ES-I3 (cell line): ENCODE measurements around the gene PCNT.

ENCODE experiments used
- H3K36me3 ChIP-seq: 2 replicates; pipeline ENCODE4 v1.6.1; 2013; ENCODE audit warnings: mild to moderate bottlenecking, low read length, control low read depth, moderate library complexity; ENCODE audit not compliant: insufficient read depth
- H3K4me1 ChIP-seq: 2 replicates; pipeline ENCODE4 v1.6.1; 2013; ENCODE audit warnings: mild to moderate bottlenecking, control low read depth, low read length; ENCODE audit not compliant: insufficient read depth
- H3K9ac ChIP-seq: 2 replicates; pipeline ENCODE4 v1.6.1; 2013; ENCODE audit warnings: low read depth, mild to moderate bottlenecking, low read length, moderate library complexity
- H3K9me3 ChIP-seq: 2 replicates; pipeline ENCODE4 v1.6.1; 2013; ENCODE audit warnings: mild to moderate bottlenecking, low read length, moderate library complexity; ENCODE audit not compliant: control insufficient read depth, insufficient read depth

Gene PCNT

GRCh38 chr21:46381541-46381940, 57.6 kb downstream of the PCNT start:
- H3K9me3 ChIP-seq = no peaks in the 10 kb centered on the region
- 0 out of 2 replicates have a peak, but pooled peaks cover 6% of the 10 kb centered on the region for H3K36me3 ChIP-seq
- H3K4me1 ChIP-seq = peaks cover 6% of the 10 kb centered on the region; the same call in 1 of the 2 replicates

GRCh38 chr21:46384556-46384955, 60.6 kb downstream of the PCNT start:
- peaks cover 6% of the 10 kb centered on the region; the same call in 1 of the 2 replicates for H3K4me1 ChIP-seq
- H3K9ac ChIP-seq = no peak overlapping the region
- H3K36me3 ChIP-seq = peaks cover 6% of the 10 kb centered on the region; the same call in 1 of the 2 replicates
- no peaks in the 10 kb centered on the region for H3K9me3 ChIP-seq

More at GRCh38 chr21:46381541-46381940, 57.6 kb downstream of the PCNT start:
- no peak overlapping the region for H3K9ac ChIP-seq

- H3K9ac ChIP-seq = no peak overlapping the region
- H3K9me3 ChIP-seq = no peaks in the 10 kb centered on the region
- H3K36me3 ChIP-seq = peaks cover 6% of the 10 kb centered on the region; the same call in 1 of the 2 replicates
- peaks cover 6% of the 10 kb centered on the region; the same call in 1 of the 2 replicates for H3K4me1 ChIP-seq
Observed at GRCh38 chr21:46385846-46386733, 62.1 kb downstream of the PCNT start.

- Histone ChIP-seq H3K36me3 (peaks cover 6% of the 10 kb centered on the region; the same call in 1 of the 2 replicates), H3K4me1 (peaks cover under 1% of the 10 kb centered on the region; the same call in 1 of the 2 replicates), H3K9ac (no peak overlapping the region), H3K9me3 (no peaks in the 10 kb centered on the region)
Observed at GRCh38 chr21:46386734-46387088, 62.8 kb downstream of the PCNT start.

- no peak overlapping the region for H3K9ac ChIP-seq
- H3K36me3 ChIP-seq = peaks cover 6% of the 10 kb centered on the region; the same call in 1 of the 2 replicates
- H3K9me3 ChIP-seq = no peaks in the 10 kb centered on the region
- no peaks in the 10 kb centered on the region for H3K4me1 ChIP-seq
Observed at GRCh38 chr21:46388206-46388880, 64.4 kb downstream of the PCNT start.

- Histone ChIP-seq H3K9me3 (no peaks in the 10 kb centered on the region), H3K36me3 (peaks cover 6% of the 10 kb centered on the region; the same call in 1 of the 2 replicates), H3K4me1 (no peaks in the 10 kb centered on the region), H3K9ac (no peak overlapping the region)
Observed at GRCh38 chr21:46388896-46389295, 64.9 kb downstream of the PCNT start.

- Histone ChIP-seq H3K36me3 (peaks cover 2% of the 10 kb centered on the region; the same call in 1 of the 2 replicates), H3K9me3 (no peaks in the 10 kb centered on the region), H3K4me1 (no peaks in the 10 kb centered on the region), H3K9ac (no peak overlapping the region)
Observed at GRCh38 chr21:46390603-46391545, 66.9 kb downstream of the PCNT start.

- Histone ChIP-seq H3K9ac (no peak overlapping the region), H3K4me1 (no peaks in the 10 kb centered on the region), H3K9me3 (no peaks in the 10 kb centered on the region), H3K36me3 (peaks cover 2% of the 10 kb centered on the region; the same call in 1 of the 2 replicates)
Observed at GRCh38 chr21:46391773-46392172, 67.8 kb downstream of the PCNT start.

- Histone ChIP-seq H3K9ac (no peak overlapping the region), H3K4me1 (no peaks in the 10 kb centered on the region), H3K36me3 (peaks cover 2% of the 10 kb centered on the region; the same call in 1 of the 2 replicates), H3K9me3 (no peaks in the 10 kb centered on the region)
Observed at GRCh38 chr21:46392921-46393320, 69.0 kb downstream of the PCNT start.

- H3K9me3 ChIP-seq = no peaks in the 10 kb centered on the region
- H3K9ac ChIP-seq = no peak overlapping the region
- H3K4me1 ChIP-seq = no peaks in the 10 kb centered on the region
- peaks cover 2% of the 10 kb centered on the region; the same call in 1 of the 2 replicates for H3K36me3 ChIP-seq
Observed at GRCh38 chr21:46393451-46393940, 69.5 kb downstream of the PCNT start.

- Histone ChIP-seq H3K9ac (no peak overlapping the region), H3K4me1 (no peaks in the 10 kb centered on the region), H3K9me3 (no peaks in the 10 kb centered on the region), H3K36me3 (peaks cover 2% of the 10 kb centered on the region; the same call in 1 of the 2 replicates)
Observed at GRCh38 chr21:46393941-46394594, 70.1 kb downstream of the PCNT start.

GRCh38 chr21:46394595-46395104, 70.7 kb downstream of the PCNT start:
- Histone ChIP-seq H3K9me3 (no peaks in the 10 kb centered on the region), H3K4me1 (no peaks in the 10 kb centered on the region), H3K36me3 (peaks cover under 1% of the 10 kb centered on the region; the same call in 1 of the 2 replicates), H3K9ac (no peak overlapping the region)
